ENCODE data around the gene ARHGAP26. TPM values are rescaled to one million over a fixed set of nuclear protein-coding genes. Genes with fewer than 3 reads are reported as not detected.
A peak's percentile ranks its signal among the peaks of the same experiment; 100 is the strongest.

The ARHGAP26 gene
- total RNA-seq, 2 donors from 2014 or later, result 15.7 to 23.4 TPM

GRCh38 chr5:142826741-142827492, 56.7 kb downstream of the ARHGAP26 start:
- H3K9me3 Mint-ChIP-seq, result no peaks in the 10 kb centered on the region
- peak overlapping the region; percentile 70 to 77 for H3K27ac Mint-ChIP-seq
- DNase-seq (ENCODE audit: low spot score in 2 of 2) (peak; percentile 44 to 76), ATAC-seq (peak; percentile 72 to 86)
- no peaks in the 10 kb centered on the region for H3K36me3 Mint-ChIP-seq

- DNase-seq (ENCODE audit: low spot score in 2 of 2) (no peak), ATAC-seq (no peak)
- Mint-ChIP-seq H3K9me3 (no peaks in the 10 kb centered on the region), H3K36me3 (no peaks in the 10 kb centered on the region), H3K27ac (no peak overlapping the region)
These were observed 57.9 kb downstream of the ARHGAP26 start for GRCh38 chr5:142827934-142828576.

- H3K27ac Mint-ChIP-seq, result no peak overlapping the region
- no peak for ATAC-seq
- DNase-seq (ENCODE audit: low spot score in 2 of 2), result no peak
These were observed 58.8 kb downstream of the ARHGAP26 start for GRCh38 chr5:142828797-142829535.

GRCh38 chr5:142829801-142830220, 59.6 kb downstream of the ARHGAP26 start:
- no peak overlapping the region for H3K27ac Mint-ChIP-seq
- H3K9me3 Mint-ChIP-seq, result no peaks in the 10 kb centered on the region
- DNase-seq (ENCODE audit: low spot score in 2 of 2) (no peak), ATAC-seq (no peak)
- no peaks in the 10 kb centered on the region for H3K36me3 Mint-ChIP-seq

More at GRCh38 chr5:142828797-142829535, 58.8 kb downstream of the ARHGAP26 start:
- Mint-ChIP-seq H3K9me3 (no peaks in the 10 kb centered on the region), H3K36me3 (no peaks in the 10 kb centered on the region)

GRCh38 chr5:142830241-142831008, 60.2 kb downstream of the ARHGAP26 start:
- H3K9me3 Mint-ChIP-seq, result no peaks in the 10 kb centered on the region
- no peak for DNase-seq (ENCODE audit: low spot score in 2 of 2)
- no peak overlapping the region for H3K27ac Mint-ChIP-seq
- H3K36me3 Mint-ChIP-seq, result peaks cover 0 to 5% of the 10 kb centered on the region in 2 donors
- ATAC-seq, result no peak

GRCh38 chr5:142831009-142831383, 60.8 kb downstream of the ARHGAP26 start:
- H3K9me3 Mint-ChIP-seq, result no peaks in the 10 kb centered on the region
- H3K27ac Mint-ChIP-seq, result no peak overlapping the region
- no peak for DNase-seq (ENCODE audit: low spot score in 2 of 2)
- H3K36me3 Mint-ChIP-seq, result peaks cover 0 to 6% of the 10 kb centered on the region in 2 donors
- no peak for ATAC-seq

- H3K36me3 Mint-ChIP-seq, result peaks cover 0 to 6% of the 10 kb centered on the region in 2 donors
- ATAC-seq, result no peak
- no peak overlapping the region for H3K27ac Mint-ChIP-seq
- no peak for DNase-seq (ENCODE audit: low spot score in 2 of 2)
- H3K9me3 Mint-ChIP-seq, result no peaks in the 10 kb centered on the region
These were observed 62.1 kb downstream of the ARHGAP26 start for GRCh38 chr5:142832263-142832662.

GRCh38 chr5:142833517-142834449, 63.6 kb downstream of the ARHGAP26 start:
- Mint-ChIP-seq H3K36me3 (peaks cover 0 to 6% of the 10 kb centered on the region in 2 donors), H3K9me3 (no peaks in the 10 kb centered on the region), H3K27ac (no peak overlapping the region)
- DNase-seq (ENCODE audit: low spot score in 2 of 2) (no peak), ATAC-seq (no peak)

GRCh38 chr5:142834504-142834903, 64.3 kb downstream of the ARHGAP26 start:
- Mint-ChIP-seq H3K9me3 (no peaks in the 10 kb centered on the region), H3K36me3 (peaks cover 0 to 6% of the 10 kb centered on the region in 2 donors), H3K27ac (no peak overlapping the region)
- DNase-seq (ENCODE audit: low spot score in 2 of 2), result no peak
- no peak for ATAC-seq

- ATAC-seq (no peak), DNase-seq (ENCODE audit: low spot score in 2 of 2) (no peak)
- Mint-ChIP-seq H3K9me3 (no peaks in the 10 kb centered on the region), H3K27ac (no peak overlapping the region), H3K36me3 (peaks cover 0 to 6% of the 10 kb centered on the region in 2 donors)
These were observed 65.4 kb downstream of the ARHGAP26 start for GRCh38 chr5:142835540-142835939.

GRCh38 chr5:142836048-142836447, 65.9 kb downstream of the ARHGAP26 start:
- Mint-ChIP-seq H3K36me3 (peaks cover 0 to 6% of the 10 kb centered on the region in 2 donors), H3K27ac (no peak overlapping the region), H3K9me3 (no peaks in the 10 kb centered on the region)
- DNase-seq (ENCODE audit: low spot score in 2 of 2) (no peak), ATAC-seq (no peak)

- Mint-ChIP-seq H3K9me3 (no peaks in the 10 kb centered on the region), H3K36me3 (peaks cover 0 to 6% of the 10 kb centered on the region in 2 donors), H3K27ac (no peak overlapping the region)
- DNase-seq (ENCODE audit: low spot score in 2 of 2) (no peak), ATAC-seq (no peak)
These were observed 67.0 kb downstream of the ARHGAP26 start for GRCh38 chr5:142837081-142837725.

- peaks cover 0 to 6% of the 10 kb centered on the region in 2 donors for H3K36me3 Mint-ChIP-seq
- ATAC-seq (no peak), DNase-seq (ENCODE audit: low spot score in 2 of 2) (no peak)
- no peaks in the 10 kb centered on the region for H3K9me3 Mint-ChIP-seq
- H3K27ac Mint-ChIP-seq, result no peak overlapping the region
These were observed 68.7 kb downstream of the ARHGAP26 start for GRCh38 chr5:142838845-142839244.

- ATAC-seq, result no peak
- Mint-ChIP-seq H3K36me3 (peaks cover 0 to 6% of the 10 kb centered on the region in 2 donors), H3K9me3 (no peaks in the 10 kb centered on the region), H3K27ac (no peak overlapping the region)
- DNase-seq (ENCODE audit: low spot score in 2 of 2), result no peak
These were observed 69.7 kb downstream of the ARHGAP26 start for GRCh38 chr5:142839711-142840346.

GRCh38 chr5:142840575-142840974, 70.4 kb downstream of the ARHGAP26 start:
- DNase-seq (ENCODE audit: low spot score in 2 of 2) (no peak), ATAC-seq (no peak)
- Mint-ChIP-seq H3K36me3 (no peaks in the 10 kb centered on the region), H3K27ac (no peak overlapping the region), H3K9me3 (no peaks in the 10 kb centered on the region)

Data from activated naive CD4-positive, alpha-beta T cell treated with anti-CD3 and anti-CD28 coated beads, Interleukin-2, amount 50 U/mL, for 72 hours (primary cell).